Amniotic stem cell (primary cell): ENCODE data around the gene HLA-DPB1.

Source experiments
- DNase-seq: peaks from one replicate; lab custom pipeline; 2025; lab: John Stamatoyannopoulos, UW

HLA-DPB1 gene

GRCh38 chr6:33104887-33105286 lies 29.1 kb downstream of the HLA-DPB1 start:
- DNase-seq = no peak

DNA sequence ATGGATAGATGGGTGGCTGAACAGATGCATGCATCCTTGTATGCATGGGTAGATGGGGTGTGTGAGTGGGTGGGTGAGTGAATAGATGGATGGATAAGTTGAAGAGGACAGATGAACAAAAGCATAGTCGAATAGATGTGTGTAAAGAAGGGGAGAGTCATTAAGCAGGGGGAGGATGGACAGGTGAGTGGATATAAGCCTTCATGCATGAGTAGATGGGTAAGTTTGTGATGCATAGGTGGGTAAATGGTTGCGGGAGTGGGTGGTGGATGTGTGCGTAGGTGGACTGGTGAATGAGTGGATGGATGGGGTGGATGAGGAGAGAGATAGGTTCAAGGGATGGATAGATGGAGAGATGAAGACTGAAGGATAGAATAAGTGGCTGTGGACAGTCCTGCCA lies 29.6 kb downstream of the HLA-DPB1 start:
- no peak for DNase-seq

GRCh38 chr6:33105916-33106871 lies 30.4 kb downstream of the HLA-DPB1 start:
- no peak for DNase-seq

GRCh38 chr6:33107641-33108040 lies 31.9 kb downstream of the HLA-DPB1 start:
- DNase-seq = no peak

GRCh38 chr6:33108307-33108706 lies 32.5 kb downstream of the HLA-DPB1 start:
- no peak for DNase-seq

DNA sequence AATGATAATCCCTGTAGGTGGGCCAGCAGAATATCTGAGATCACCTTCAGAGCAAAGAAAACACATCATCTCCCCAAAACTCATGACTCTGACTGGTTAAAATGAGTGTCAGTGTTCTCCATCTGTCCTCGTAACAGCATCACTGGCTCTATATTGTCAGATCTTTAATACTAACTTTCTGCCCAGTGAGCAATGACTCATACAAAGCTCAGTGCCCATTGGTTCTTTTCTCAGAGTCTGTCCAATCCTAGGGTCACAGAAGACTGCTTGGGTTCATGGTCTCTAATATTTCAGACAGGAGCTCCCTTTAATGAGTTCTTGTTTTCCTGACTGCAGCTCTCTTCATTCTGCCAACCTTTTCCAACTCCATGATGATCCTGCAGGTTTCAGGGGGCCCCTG lies 36.4 kb downstream of the HLA-DPB1 start:
- DNase-seq = no peak

- no peak for DNase-seq
Observed at GRCh38 chr6:33113755-33114154, 38.0 kb downstream of the HLA-DPB1 start.

- no peak for DNase-seq
Observed at GRCh38 chr6:33114406-33114805, 38.6 kb downstream of the HLA-DPB1 start.

- DNase-seq = no peak
Observed at GRCh38 chr6:33116417-33116816, 40.6 kb downstream of the HLA-DPB1 start.

GRCh38 chr6:33116841-33117711 lies 41.3 kb downstream of the HLA-DPB1 start:
- DNase-seq = no peak

DNA sequence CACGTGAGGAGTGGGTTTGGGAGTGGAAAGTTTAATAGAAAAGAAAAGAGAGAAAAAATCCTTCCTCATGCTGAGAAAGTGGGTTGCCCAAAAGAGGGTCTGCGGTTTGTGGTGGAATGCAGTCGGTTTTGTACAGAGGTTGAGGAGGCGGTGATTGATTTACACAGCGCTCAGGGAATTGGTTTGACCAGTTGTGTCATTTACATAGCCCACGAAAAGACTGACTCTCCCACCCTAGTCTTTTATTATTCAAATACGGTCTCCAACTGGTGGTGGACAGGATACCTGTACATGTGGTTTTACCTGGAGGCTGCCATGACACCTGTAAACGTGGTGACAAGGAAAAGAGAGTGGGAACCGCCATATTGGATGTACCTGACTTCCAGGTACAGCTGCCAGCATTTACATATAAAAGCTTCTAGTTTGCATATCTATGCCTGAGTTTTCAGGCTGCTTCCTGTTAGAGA lies 42.1 kb downstream of the HLA-DPB1 start:
- DNase-seq = no peak

- DNase-seq = no peak
Observed at GRCh38 chr6:33118525-33119123, 42.8 kb downstream of the HLA-DPB1 start.

- DNase-seq = no peak
Observed at GRCh38 chr6:33120001-33120400, 44.2 kb downstream of the HLA-DPB1 start.

GRCh38 chr6:33123181-33123580 lies 47.4 kb downstream of the HLA-DPB1 start:
- no peak for DNase-seq

DNA sequence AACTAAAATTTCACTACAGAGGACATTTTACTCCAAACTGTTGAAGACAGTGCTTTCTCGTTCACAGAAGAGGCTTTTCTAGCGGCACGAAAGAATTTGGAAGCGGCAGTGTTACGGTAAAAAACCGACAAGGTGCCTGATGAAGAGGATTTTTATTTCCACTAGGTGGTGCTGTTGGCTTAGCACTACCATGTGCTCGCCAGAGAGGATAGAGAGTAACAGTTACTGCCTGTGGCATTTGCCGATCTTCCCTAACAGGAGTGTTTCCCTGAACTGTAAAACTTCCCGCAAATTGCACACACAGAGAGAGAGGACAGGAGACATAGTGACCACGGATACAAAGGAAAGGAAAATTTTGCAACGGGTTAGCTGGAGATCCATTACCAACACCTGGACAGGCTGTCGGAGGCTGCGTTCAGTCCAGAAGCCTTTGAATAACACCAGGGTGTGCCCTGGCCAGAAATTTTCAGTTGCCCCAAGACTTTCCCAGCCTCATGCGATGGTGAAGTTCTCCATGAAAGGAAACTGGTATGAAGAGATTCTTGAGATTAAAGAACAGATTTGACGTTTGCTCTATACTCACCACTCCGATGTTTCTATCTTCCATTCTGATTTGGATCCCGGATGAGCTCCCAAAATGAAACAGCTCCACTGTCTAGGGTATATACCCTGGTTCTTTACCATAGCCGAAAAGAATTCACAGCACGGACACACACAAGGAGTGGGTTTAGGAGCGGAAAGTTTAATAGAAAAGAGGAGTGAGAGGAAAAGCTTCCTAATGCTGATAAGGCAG lies 48.1 kb downstream of the HLA-DPB1 start:
- no peak for DNase-seq

DNA sequence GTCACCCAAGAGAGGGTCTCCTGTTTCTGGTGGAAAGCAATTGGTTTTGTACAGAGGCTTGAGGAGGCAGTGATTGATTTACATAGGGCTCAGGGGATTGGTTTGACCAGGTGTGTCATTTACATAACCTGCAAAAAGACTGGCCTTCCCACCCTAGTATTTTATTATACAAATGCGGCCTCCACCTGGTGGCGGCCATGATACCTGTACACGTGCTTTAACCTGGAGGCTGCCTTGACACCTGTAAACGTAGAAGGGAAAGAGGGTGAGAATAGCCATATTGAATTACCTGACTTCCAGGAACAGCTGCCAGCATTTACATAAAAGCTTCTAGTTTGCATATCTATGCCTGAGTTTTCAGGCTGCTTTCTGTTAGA lies 48.7 kb downstream of the HLA-DPB1 start:
- no peak for DNase-seq

DNA sequence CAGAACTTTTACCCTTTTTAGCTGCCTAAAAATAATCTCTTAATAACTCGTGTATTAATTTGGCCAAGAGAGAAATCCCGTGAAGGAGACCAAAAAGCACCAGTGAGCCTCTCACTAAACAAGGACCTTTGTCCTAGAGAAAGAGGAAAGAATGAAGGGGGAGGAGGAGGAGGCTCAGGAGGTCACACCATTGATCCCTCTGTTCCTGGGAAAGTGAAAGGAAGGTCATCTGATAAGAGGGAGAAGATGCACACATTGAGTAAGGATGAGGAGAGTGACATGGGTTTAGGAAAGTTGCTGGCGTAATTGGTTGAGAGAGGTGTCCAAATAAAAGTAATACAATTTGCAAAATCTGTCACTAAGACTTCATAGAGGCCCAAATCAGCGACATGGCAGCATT lies 49.2 kb downstream of the HLA-DPB1 start:
- no peak for DNase-seq

- DNase-seq = no peak
Observed at GRCh38 chr6:33126101-33126714, 50.4 kb downstream of the HLA-DPB1 start.

- no peak for DNase-seq
Observed at GRCh38 chr6:33128318-33128717, 52.5 kb downstream of the HLA-DPB1 start.

DNA sequence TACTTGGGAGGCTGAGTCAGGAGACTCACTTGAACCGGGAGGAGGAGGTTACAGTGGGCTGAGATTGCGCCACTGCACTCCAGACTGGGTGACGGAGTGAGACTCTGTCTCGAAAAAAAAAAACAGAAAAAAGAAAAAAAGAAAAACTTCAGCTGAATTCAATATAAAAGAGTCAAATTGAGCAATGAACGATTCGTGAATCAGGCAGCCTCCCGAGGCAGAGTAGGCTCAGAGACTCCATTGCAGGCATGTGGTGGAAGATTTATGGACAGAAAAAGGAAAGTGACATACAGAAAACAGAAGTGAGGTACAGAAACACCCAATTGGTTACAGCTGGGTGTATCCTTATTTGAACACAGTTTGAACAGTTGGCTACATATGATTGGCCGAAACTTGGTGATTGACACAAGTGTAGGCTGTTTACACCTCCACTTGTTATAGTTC lies 56.3 kb downstream of the HLA-DPB1 start:
- DNase-seq = no peak

- DNase-seq = no peak
Observed at GRCh38 chr6:33136310-33136900, 60.6 kb downstream of the HLA-DPB1 start.
